Epidermal melanocyte (primary cell): ENCODE results near the gene CXorf65.

Experiments
- DNase-seq: peaks from one replicate; pipeline ENCODE4 v3.0.0; 2011; ENCODE audit warnings: low spot score; ENCODE audit not compliant: insufficient read length

CXorf65 gene

GRCh38 chrX:71067712-71068043, 38.9 kb downstream of the CXorf65 start:
- no peak for DNase-seq

GRCh38 chrX:71067089-71067488, 39.5 kb downstream of the CXorf65 start:
- no peak for DNase-seq

- no peak for DNase-seq
Measured at GRCh38 chrX:71060127-71060526, 46.4 kb downstream of the CXorf65 start.

- no peak for DNase-seq
Measured at GRCh38 chrX:71057848-71058530, 48.6 kb downstream of the CXorf65 start.

- no peak for DNase-seq
Measured at GRCh38 chrX:71056867-71057266, 49.7 kb downstream of the CXorf65 start.
